HepG2 (cell line): ENCODE data around the gene DCDC2. TPM values are rescaled to one million over a fixed set of nuclear protein-coding genes. Genes with fewer than 3 reads are reported as not detected.

Experiments
- ATAC-seq: fragments of 200-7000 bp; cut with Tn5 transposase; 3 replicates; pipeline ENCODE4 v1.9.1; 2020; ENCODE audit warnings: mild to moderate bottlenecking, moderate library complexity
- BruUV-seq: library from RNA; stranded (reverse); fragments of 400-500 nt; replicated peaks from 2 replicates; lab custom pipeline; 2021; lab: Mats Ljungman, UMichigan
- CTCF ChIA-PET: fragments of 300-600 bp; formaldehyde crosslinking; extraction: SDS; loops from one replicate; lab custom pipeline; 2021; ENCODE audit warnings: low total read pairs, inconsistent platforms, low intra/inter-chr PET ratio; lab: Yijun Ruan, JAX
- POLR2A ChIA-PET: fragments of 350-600 bp; sonication (Branson Sonifier 250); formaldehyde crosslinking; loops from one replicate; lab custom pipeline; 2020; ENCODE audit warnings: antibody characterized with exemption, inconsistent platforms; lab: Yijun Ruan, JAX
- DNase-seq: peaks from one replicate; pipeline ENCODE4 v3.0.0-alpha.2; 2015; ENCODE audit warnings: low spot score
- FAIRE-seq: peaks from 3 replicates; lab custom pipeline; 2011; peaks lifted over from hg19 to GRCh38; lab: Jason Lieb, UNC
- H2AFZ ChIP-seq: one replicate; pipeline ENCODE4 v1.6.1; 2011; ENCODE audit warnings: low read length, inconsistent platforms
- H3K27ac ChIP-seq: fragments of 300-600 bp; 3 replicates; pipeline ENCODE4 v1.8.0; 2011; ENCODE audit warnings: mixed run types, mild to moderate bottlenecking, mixed read lengths, low read length, inconsistent platforms; ENCODE audit not compliant: insufficient read depth; ENCODE audit errors: extremely low read length
- H3K27me3 ChIP-seq, 2 experiments: fragments of 200-600 bp in 1 of 2; 2 replicates in 1 of 2; 3 replicates in 1 of 2; pipeline versions ENCODE4 v1.6.0 to v1.8.0; 2011; ENCODE audit warnings: low read length in 2 of 2, mild to moderate bottlenecking in 2 of 2, moderate library complexity in 2 of 2, inconsistent platforms in 1 of 2; ENCODE audit not compliant: insufficient read depth in 2 of 2, control insufficient read depth in 1 of 2
- H3K36me3 ChIP-seq, 2 experiments: fragments of 200-600 bp in 1 of 2; replicated peaks in 1 of 2; 2 replicates in 1 of 2; 3 replicates in 1 of 2; pipeline versions ENCODE4 v1.5.1 to v1.8.0; 2011; ENCODE audit warnings: low read length in 2 of 2, inconsistent platforms in 1 of 2; ENCODE audit not compliant: insufficient read depth in 2 of 2, control insufficient read depth in 1 of 2
- H3K4me1 ChIP-seq: 2 replicates; pipeline ENCODE4 v1.5.1; 2012; ENCODE audit warnings: low read length, inconsistent platforms; ENCODE audit not compliant: insufficient read depth
- H3K4me2 ChIP-seq: 2 replicates; pipeline ENCODE4 v1.6.0; 2011; ENCODE audit warnings: low read depth, low read length, inconsistent platforms
- H3K4me3 ChIP-seq, 3 experiments: fragments of 200-600 bp in 1 of 3; sonication (generic), shearing (Covaris generic) in 1 of 3; replicated peaks in 1 of 3; 2 replicates each; pipeline ENCODE4 v1.5.1; 2011 to 2016; ENCODE audit warnings: low read length in 3 of 3, inconsistent platforms in 2 of 3, low read depth in 2 of 3, mild to moderate bottlenecking in 2 of 3, control low read depth in 1 of 3, mixed read lengths in 1 of 3; ENCODE audit not compliant: insufficient read depth in 1 of 3
- H3K79me2 ChIP-seq: one replicate; pipeline ENCODE4 v1.6.1; 2011; ENCODE audit warnings: low read length, inconsistent platforms; ENCODE audit not compliant: insufficient read depth
- H3K9ac ChIP-seq: 2 replicates; pipeline ENCODE4 v1.6.0; 2011; ENCODE audit warnings: mild to moderate bottlenecking, low read depth, low read length, inconsistent platforms; ENCODE audit not compliant: insufficient read depth
- H3K9me3 ChIP-seq: 2 replicates; pipeline ENCODE4 v1.5.1; 2012; ENCODE audit warnings: mild to moderate bottlenecking, low read length
- H4K20me1 ChIP-seq: 2 replicates; pipeline ENCODE4 v1.6.0; 2011; ENCODE audit warnings: inconsistent platforms, mild to moderate bottlenecking, low read length, moderate library complexity; ENCODE audit not compliant: insufficient read depth
- CREM ChIP-seq, 2 experiments: sonication (generic) in 1 of 2; formaldehyde crosslinking in 1 of 2; IDR thresholded peaks; 2 replicates each; pipeline versions ENCODE4 v1.4.0 to v1.6.1; 2016 to 2020; ENCODE audit warnings: antibody characterized with exemption in 1 of 2, mild to moderate bottlenecking in 1 of 2, missing genetic modification reagents in 1 of 2
- E2F1 ChIP-seq: sonication (generic); formaldehyde crosslinking; IDR thresholded peaks from 2 replicates; pipeline ENCODE4 v1.5.0; 2020; ENCODE audit warnings: missing genetic modification reagents
- GABPA ChIP-seq, 2 experiments: IDR thresholded peaks; 2 replicates each; pipeline ENCODE4 v1.6.1; 2011 to 2016; ENCODE audit warnings: low read depth in 2 of 2, low read length in 1 of 2, missing biosample characterization in 1 of 2, missing genetic modification characterization in 1 of 2
- HOMEZ ChIP-seq: IDR thresholded peaks from 2 replicates; pipeline ENCODE4 v1.6.1; 2016; ENCODE audit warnings: low read depth
- HOXA7 ChIP-seq: sonication (generic); formaldehyde crosslinking; IDR thresholded peaks from 2 replicates; pipeline ENCODE4 v1.8.1; 2022; ENCODE audit warnings: mild to moderate bottlenecking, missing genetic modification reagents, moderate library complexity
- MED8 ChIP-seq: sonication (generic); formaldehyde crosslinking; IDR thresholded peaks from 2 replicates; pipeline ENCODE4 v1.8.1; 2023; ENCODE audit warnings: mild to moderate bottlenecking, missing genetic modification reagents; ENCODE audit not compliant: insufficient replicate concordance
- MIER2 ChIP-seq: IDR thresholded peaks from 2 replicates; pipeline ENCODE4 v1.6.1; 2016; ENCODE audit warnings: missing biosample characterization, missing genetic modification reagents
- NCOA5 ChIP-seq: sonication (generic); formaldehyde crosslinking; IDR thresholded peaks from 2 replicates; pipeline ENCODE4 v1.4.0; 2020; ENCODE audit warnings: missing genetic modification reagents
- PAXIP1 ChIP-seq: sonication (generic); formaldehyde crosslinking; conservative IDR thresholded peaks from 2 replicates; pipeline ENCODE4 v1.4.0; 2020; ENCODE audit warnings: mild to moderate bottlenecking, missing genetic modification reagents, moderate library complexity
- PHF20 ChIP-seq: sonication (generic); formaldehyde crosslinking; IDR thresholded peaks from 2 replicates; pipeline ENCODE4 v1.5.0; 2020; ENCODE audit warnings: mild to moderate bottlenecking, missing genetic modification reagents
- POLR2AphosphoS5 ChIP-seq: IDR thresholded peaks from 2 replicates; pipeline ENCODE4 v1.6.1; 2012; ENCODE audit warnings: low read depth, low read length
- RBFOX2 ChIP-seq: fragments of 200-400 bp; formaldehyde crosslinking; IDR thresholded peaks from 2 replicates; pipeline ENCODE4 v1.6.1; 2017; ENCODE audit warnings: low read depth, mild to moderate bottlenecking, low read length
- SETDB1 ChIP-seq: sonication (generic); formaldehyde crosslinking; IDR thresholded peaks from 2 replicates; pipeline ENCODE4 v1.5.1; 2020; ENCODE audit warnings: missing genetic modification reagents, mild to moderate bottlenecking, borderline replicate concordance
- TRIM22 ChIP-seq: fragments of 450-650 bp; IDR thresholded peaks from 2 replicates; pipeline ENCODE4 v1.6.1; 2017
- WIZ ChIP-seq: sonication (generic); formaldehyde crosslinking; IDR thresholded peaks from 2 replicates; pipeline ENCODE4 v1.5.1; 2020; ENCODE audit warnings: mild to moderate bottlenecking, missing genetic modification reagents
- XBP1 ChIP-seq: sonication (generic); formaldehyde crosslinking; IDR thresholded peaks from 2 replicates; pipeline ENCODE4 v1.5.0; 2020; ENCODE audit warnings: missing genetic modification reagents
- ZNF251 ChIP-seq: sonication (generic); formaldehyde crosslinking; IDR thresholded peaks from 2 replicates; pipeline ENCODE4 v1.9.0; 2021; ENCODE audit warnings: mild to moderate bottlenecking, missing genetic modification reagents
- WGBS: methylation state at CpG from one replicate; pipeline ENCODE4 v1.1.6; 2017; ENCODE audit warnings: low lambda C conversion rate; 5-methylcytosine and 5-hydroxymethylcytosine counted together
- in situ Hi-C: cut with HindIII; loops from 2 replicates; pipeline ENCODE4 v1.10.0; 2017; ENCODE audit warnings: low pct_unique_long_range_greater_than_20kb; ENCODE audit not compliant: extremely low pct_ligation_motif_present
- intact Hi-C: fragments of 100-400 bp; cut with micrococcal nuclease; formaldehyde crosslinking; loops from one replicate; pipeline ENCODE4 v1.10.0; 2022; ENCODE audit not compliant: unreplicated experiment
- polyA plus RNA-seq, 8 experiments: library from polyadenylated mRNA; depleted of rRNA in 3 of 8; stranded (reverse) in 7 of 8; unstranded in 1 of 8; fragments of >200 nt; fragmentation: Illumina TruSeq in 4 of 8; extraction: Trizol in 4 of 8; gene quantifications; 2 replicates each; pipeline versions ENCODE4 v1.2.1 to v1.2.3, GENCODE V29; 2011 to 2016; ENCODE audit warnings: low read depth in 4 of 8, missing spikeins in 1 of 8, mixed read lengths in 1 of 8; ENCODE audit not compliant: insufficient read depth in 1 of 8
- total RNA-seq, 5 experiments: library from RNA; depleted of rRNA; stranded (reverse); fragments of >200 nt; fragmentation: Illumina TruSeq; extraction: Trizol; gene quantifications; 2 replicates each; pipeline ENCODE4 v1.2.3, GENCODE V29; 2016; ENCODE audit warnings: low read depth in 1 of 5

The DCDC2 gene
- total and polyA plus RNA-seq, 2 of the 13 experiments (the other 11 are each of a cell fraction or from before 2014, with no cell fraction given): 9.0 to 36.2 TPM

GRCh38 chr6:24307881-24308280 lies 50.0 kb downstream of the DCDC2 start:
- BruUV-seq: no TSS peak
- TF ChIP-seq XBP1 (CRISPR knock-in tag) (no peak), TRIM22 (no peak), PHF20 (CRISPR knock-in tag) (no peak), PAXIP1 (CRISPR knock-in tag) (no peak), SETDB1 (CRISPR knock-in tag) (no peak), ZNF251 (CRISPR knock-in tag) (no peak), HOMEZ (CRISPR knock-in tag) (no peak), MED8 (CRISPR knock-in tag) (no peak), MIER2 (CRISPR knock-in tag) (no peak), POLR2AphosphoS5 (no peak), GABPA (IDR thresholded peaks at IDR 0.05; ENCODE audit: low read depth, low read length) (no peak), GABPA (CRISPR knock-in tag; IDR thresholded peaks at IDR 0.05; ENCODE audit: low read depth) (no peak), CREM (IDR thresholded peaks at IDR 0.05) (no peak), CREM (CRISPR knock-in tag; IDR thresholded peaks at IDR 0.05) (no peak), WIZ (CRISPR knock-in tag) (no peak), E2F1 (CRISPR knock-in tag) (no peak), RBFOX2 (no peak), NCOA5 (CRISPR knock-in tag) (no peak), HOXA7 (CRISPR knock-in tag) (no peak)
- intact Hi-C loops (no loop called here), in situ Hi-C loops (no loop called here)
- ATAC-seq (no peak), FAIRE-seq (no peak), DNase-seq (no peak)
- Histone ChIP-seq H3K27me3 (no peaks in the 10 kb centered on the region), H3K79me2 (peaks cover 86% of the 10 kb centered on the region), H3K36me3 (peaks cover 0 to 2% of the 10 kb centered on the region in 2 experiments; a peak in 1 of 5 replicates), H3K9ac (no peak overlapping the region), H3K4me2 (no peak overlapping the region), H4K20me1 (no peaks in the 10 kb centered on the region), H3K4me1 (peaks cover 55% of the 10 kb centered on the region), H2AFZ (no peak overlapping the region), H3K27ac (peak overlapping the region; percentile 5), H3K9me3 (peaks cover 11% of the 10 kb centered on the region; the same call in 1 of the 2 replicates), H3K4me3 (no peak overlapping the region)
- ChIA-PET POLR2A (interaction anchor here (0.6 kb wide), 1 partner anchor 156 kb away, joined by 4 read pairs; no protein-coding TSS in a partner anchor), CTCF (no interaction called here)
- 100% methylated on average over 1 of the region's 1 CpG for WGBS
